SK-N-SH (cell line): Measurements from ENCODE around the gene CCDC185.

ENCODE experiments used
- CHD2 ChIP-seq: fragments of 150-350 bp; IDR thresholded peaks from 2 replicates; pipeline ENCODE4 v1.6.1; 2018; ENCODE audit warnings: low read length; ENCODE audit not compliant: partially characterized antibody
- YY1 ChIP-seq: IDR thresholded peaks from 2 replicates; pipeline ENCODE4 v1.4.0; 2012; ENCODE audit warnings: low read depth, mild to moderate bottlenecking
- TF ChIP-seq, protein P1 (sequence below): fragments of 200-600 bp; sonication (generic); IDR thresholded peaks from 2 replicates; pipeline ENCODE4 v1.6.1; 2017; ENCODE audit warnings: antibody characterized with exemption, mild to moderate bottlenecking, moderate library complexity

GRCh38 chr1:223411309-223411708 is 18.1 kb downstream of the CCDC185 start:
- TF ChIP-seq, protein P1, sequence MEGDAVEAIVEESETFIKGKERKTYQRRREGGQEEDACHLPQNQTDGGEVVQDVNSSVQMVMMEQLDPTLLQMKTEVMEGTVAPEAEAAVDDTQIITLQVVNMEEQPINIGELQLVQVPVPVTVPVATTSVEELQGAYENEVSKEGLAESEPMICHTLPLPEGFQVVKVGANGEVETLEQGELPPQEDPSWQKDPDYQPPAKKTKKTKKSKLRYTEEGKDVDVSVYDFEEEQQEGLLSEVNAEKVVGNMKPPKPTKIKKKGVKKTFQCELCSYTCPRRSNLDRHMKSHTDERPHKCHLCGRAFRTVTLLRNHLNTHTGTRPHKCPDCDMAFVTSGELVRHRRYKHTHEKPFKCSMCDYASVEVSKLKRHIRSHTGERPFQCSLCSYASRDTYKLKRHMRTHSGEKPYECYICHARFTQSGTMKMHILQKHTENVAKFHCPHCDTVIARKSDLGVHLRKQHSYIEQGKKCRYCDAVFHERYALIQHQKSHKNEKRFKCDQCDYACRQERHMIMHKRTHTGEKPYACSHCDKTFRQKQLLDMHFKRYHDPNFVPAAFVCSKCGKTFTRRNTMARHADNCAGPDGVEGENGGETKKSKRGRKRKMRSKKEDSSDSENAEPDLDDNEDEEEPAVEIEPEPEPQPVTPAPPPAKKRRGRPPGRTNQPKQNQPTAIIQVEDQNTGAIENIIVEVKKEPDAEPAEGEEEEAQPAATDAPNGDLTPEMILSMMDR = no peak
- no peak for TF ChIP-seq CHD2
- TF ChIP-seq YY1 = no peak
